HCEC 1CT (cell line): ENCODE data around the gene ISLR2.

Source experiments
- DNase-seq: peaks from one replicate; pipeline ENCODE4 v3.0.0-alpha.2; 2017

Gene ISLR2

DNA sequence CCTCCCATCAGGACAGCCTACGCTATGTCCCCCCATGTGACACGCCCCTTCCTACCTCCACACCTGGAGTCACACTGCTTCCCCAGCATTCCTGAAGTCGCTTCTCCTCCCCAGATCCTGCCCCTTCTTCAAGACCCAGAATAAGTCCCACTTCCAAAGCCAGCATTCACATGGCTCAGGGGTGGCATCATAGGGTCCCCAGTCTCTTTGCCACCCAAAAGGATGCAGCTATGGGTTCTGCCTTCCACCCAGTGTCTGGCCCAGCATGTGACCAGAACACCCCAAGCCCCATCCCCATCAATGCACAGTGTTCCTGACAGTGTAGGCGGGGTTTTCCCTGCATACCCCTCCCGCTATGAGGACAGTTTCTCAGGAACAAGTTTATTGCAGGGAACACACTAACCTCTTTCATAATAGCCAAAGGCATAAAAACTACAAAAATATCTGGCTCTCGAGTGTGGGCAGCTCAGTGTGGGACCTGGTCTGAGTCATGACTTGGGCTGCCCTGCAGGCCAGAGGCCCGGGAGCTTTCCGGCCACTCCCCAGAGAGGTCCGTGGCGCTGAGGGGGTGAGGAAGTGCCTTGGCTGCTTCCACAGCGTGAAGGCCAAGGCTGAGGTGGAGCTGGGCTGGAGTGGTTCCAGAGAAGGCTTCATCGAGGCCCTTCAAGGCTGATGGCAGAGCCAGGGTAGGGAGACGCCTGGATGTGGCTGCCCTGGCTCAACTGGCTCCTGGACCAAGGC, 48.9 kb downstream of the ISLR2 start:
- DNase-seq = peak; percentile 79

DNA sequence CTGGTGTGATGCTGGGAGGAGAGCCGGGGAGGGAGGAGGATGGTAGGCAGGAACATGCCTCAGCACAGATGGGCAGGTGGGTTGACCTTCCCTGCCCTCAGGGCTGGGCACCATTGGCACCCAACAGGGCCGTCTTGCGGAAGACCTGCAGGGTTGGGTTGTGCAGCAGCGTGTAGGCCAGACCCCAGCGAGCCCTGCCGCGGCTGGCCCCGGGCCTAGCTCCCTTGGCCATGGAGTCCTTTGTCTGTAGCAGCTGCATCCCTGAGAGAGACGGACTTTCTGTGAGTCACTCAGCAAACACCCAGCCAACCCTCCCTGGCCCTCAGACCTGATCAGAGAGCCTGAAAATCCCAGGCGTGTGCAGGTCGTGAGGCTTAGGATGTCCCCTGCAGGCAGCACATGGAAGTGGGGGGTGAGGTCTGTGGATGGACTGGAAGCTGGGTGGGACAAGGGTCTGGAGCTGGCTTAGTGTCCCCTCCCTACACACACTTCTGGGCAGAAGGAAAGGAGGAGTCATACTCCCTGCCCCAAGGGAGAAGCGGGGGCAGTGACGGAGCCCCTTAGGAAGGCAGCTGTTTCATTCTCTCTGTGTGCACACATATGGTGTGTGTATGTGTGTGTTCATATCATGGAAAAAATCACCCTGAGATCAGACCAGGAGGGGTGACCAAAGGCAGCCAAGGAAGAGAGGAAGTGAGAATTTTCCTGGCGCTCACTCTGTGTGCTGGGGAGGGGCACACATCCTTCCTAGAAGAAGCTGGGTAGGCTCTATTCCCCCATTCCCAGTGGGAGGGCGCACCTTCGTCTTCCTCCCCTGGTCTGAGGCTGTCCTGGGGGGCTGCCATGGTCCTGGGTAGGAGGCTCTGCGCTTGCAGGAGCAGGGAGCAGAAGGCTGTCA, 49.8 kb downstream of the ISLR2 start:
- no peak for DNase-seq

DNA sequence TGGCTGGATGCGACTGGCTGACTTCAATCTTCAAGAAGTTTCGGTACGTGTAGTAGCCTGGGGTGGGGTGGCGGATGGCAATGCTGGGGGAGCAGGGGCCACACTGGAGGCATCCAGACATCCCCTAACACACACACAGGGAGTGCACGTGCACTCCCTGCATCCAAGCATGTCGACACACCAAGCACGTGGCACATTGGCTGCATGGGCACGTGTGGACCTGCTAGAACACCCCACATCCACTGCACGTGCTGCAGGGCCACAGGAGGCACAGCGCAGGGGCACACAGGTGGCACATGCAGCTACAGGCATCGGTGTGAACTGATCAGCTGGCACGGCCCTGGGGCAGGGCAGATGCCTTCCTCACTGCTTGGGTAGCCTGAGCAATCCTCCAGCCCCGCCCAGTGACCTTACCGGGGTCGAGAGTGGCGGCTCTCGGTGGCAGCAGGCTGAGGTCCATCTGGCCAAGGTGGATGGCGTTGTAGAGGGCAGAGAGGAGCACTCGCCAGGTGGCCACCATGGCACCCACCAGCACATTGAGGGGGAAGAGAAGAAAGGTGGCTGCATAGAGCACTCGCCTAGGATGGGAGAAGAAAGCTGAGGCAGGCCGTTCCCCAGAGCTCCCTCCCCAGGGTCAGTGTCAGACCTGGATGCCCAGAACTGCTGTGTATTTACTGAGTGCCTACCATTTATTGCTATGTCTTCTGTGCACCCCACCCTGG, 50.7 kb downstream of the ISLR2 start:
- DNase-seq = no peak

DNA sequence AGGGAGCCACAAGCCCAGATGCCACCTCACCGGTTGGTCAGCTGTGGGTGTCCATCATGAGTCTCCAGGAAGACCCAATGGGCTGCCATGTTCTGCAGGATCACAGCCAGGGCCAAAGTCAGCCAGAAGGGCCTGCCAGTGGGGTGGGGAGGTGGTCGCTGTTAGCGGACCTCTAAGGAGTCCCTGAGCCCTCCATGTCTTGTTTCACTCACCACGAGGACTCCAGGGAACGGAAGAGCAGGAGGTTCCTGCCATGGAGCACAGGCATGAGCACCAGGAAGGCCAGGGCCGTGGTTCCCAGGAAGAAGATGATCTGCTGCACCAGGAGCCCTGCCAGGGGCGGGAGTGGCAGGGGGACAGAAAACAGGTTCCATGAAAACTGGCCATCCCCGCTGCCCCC, 51.7 kb downstream of the ISLR2 start:
- no peak for DNase-seq

DNA sequence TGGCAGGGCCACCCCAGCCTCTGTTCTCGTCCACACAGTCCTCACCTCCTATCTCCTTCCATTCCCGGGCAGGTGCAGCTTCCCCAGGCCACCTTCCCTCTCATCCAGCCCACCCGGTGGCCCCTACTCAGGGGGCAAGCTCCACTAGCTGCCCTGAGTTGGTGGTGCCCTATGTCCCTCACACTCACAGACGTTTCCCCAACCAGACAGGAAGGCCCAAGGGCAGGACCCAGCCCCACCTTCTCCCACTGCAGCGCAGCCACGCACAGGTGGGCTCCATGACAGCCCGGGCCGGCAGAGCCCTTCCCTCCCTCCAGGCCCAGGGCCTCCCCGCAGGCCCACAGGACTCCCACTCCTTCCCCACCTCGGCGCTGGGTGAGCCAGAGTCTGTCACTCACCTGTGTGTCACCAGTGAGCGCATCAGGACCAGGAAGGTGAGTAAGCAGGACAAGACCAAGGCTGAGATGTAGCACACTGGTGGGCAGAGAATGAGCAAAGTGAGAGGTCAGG, 54.3 kb downstream of the ISLR2 start:
- DNase-seq = no peak

DNA sequence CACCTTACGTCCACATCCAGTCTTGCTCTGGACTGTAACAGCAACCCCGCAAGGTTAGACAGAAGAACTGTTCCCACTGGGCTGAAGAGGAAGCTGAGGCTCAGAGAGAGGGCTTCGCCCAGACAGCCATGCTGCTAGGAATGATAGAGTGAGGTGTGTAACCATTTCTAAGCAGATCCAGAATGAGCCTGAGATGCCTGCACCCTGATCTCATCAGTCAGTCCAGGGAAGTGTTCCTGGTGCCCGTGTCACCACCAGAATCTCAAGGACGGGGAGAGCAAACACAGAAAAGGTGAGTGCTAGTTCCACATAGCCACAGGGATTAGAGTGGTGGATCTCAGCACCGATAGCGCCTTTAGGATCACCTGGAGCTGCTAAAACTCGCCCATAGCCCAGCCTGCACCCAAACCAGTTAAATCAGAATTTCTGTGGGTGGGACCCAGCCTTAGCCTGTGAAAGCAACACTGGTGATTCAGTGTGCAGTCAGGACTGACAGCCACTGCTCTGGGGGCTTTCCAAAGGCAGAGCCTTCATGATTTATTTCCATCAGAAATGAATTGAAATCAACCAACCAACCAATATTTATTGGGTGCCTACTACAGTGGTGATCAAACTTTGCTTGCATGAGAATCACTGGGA, 55.4 kb downstream of the ISLR2 start:
- no peak for DNase-seq
